ENCODE results near the gene EDN3. TPM values are rescaled to one million over a fixed set of nuclear protein-coding genes. Genes with fewer than 3 reads are reported as not detected.

Gene EDN3
- total and polyA plus RNA-seq, 2 experiments from 2014 or later: 0.13 to 0.17 TPM

DNA sequence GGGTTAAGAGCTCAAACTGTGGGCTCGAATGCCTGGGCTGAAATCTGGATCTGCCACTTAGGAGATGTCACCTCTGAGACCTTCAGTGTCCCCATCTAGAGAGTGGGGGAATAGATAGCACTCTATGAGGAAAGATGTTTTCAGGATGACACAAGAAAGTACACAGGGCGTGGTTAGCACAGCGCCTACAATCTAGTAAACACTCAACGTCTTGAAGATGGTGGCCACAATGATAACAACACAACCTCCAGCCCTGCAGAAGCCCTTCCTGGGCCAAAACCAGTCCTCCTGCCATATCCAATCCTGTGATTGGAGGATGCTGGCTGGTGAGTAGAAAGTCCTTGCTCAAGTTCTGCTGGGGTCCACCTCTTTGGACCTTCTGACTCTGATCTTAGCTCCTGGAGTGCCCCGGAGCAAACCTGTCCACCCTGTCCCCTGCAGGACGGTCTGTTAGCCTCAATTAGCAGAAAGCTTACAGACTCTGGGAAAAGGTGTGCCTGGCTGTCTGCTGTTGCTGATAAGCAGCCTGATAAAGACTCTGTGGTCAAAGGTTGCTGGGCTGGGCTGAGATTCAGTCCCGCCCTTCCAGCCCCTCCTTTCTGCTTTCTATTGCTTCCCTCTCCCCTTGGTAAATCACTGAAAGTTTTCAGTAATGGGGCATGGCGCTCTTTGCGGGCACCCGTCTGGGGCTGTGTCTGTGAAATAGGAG lies 8.2 kb downstream of the EDN3 start:
- Histone ChIP-seq H3K79me2 (replicated peaks; ENCODE audit: insufficient read depth) (no peaks in the 10 kb centered on the region), H3K27me3 (ENCODE audit: insufficient read depth) (0 out of 2 replicates have a peak, but pooled peaks cover 6% of the 10 kb centered on the region), H4K20me1 (replicated peaks; ENCODE audit: insufficient read depth) (no peaks in the 10 kb centered on the region), H3K27ac (ENCODE audit: low read depth) (no peak overlapping the region), H3K4me3 (no peak overlapping the region), H2AFZ (no peak overlapping the region), H3K4me2 (no peak overlapping the region), H3K4me1 (ENCODE audit: insufficient read depth) (no peaks in the 10 kb centered on the region), H3F3A (replicated peaks; ENCODE audit: low read depth) (no peaks in the 10 kb centered on the region), H3K36me3 (ENCODE audit: insufficient read depth) (no peaks in the 10 kb centered on the region), H3K9me2 (ENCODE audit: insufficient read depth) (peaks cover 25% of the 10 kb centered on the region)
- Mint-ChIP-seq H3K9me3 (no peaks in the 10 kb centered on the region), H3K27me3 (ENCODE audit: insufficient read depth, low read depth, poor library complexity) (peaks cover 5% of the 10 kb centered on the region), H3K27ac (no peak overlapping the region), H3K4me3 (no peak overlapping the region), H3K4me1 (no peaks in the 10 kb centered on the region), H3K36me3 (ENCODE audit: low read depth) (no peaks in the 10 kb centered on the region)
- TF ChIP-seq STAT1 (IDR thresholded peaks at IDR 0.05; ENCODE audit: unreplicated experiment) (no peak), POLR2AphosphoS5 (IDR thresholded peaks at IDR 0.05; ENCODE audit: low read depth) (no peak), EZH2 (IDR thresholded peaks at IDR 0.05; ENCODE audit: low read depth, unreplicated experiment) (no peak)
- TF ChIP-seq, protein P1, sequence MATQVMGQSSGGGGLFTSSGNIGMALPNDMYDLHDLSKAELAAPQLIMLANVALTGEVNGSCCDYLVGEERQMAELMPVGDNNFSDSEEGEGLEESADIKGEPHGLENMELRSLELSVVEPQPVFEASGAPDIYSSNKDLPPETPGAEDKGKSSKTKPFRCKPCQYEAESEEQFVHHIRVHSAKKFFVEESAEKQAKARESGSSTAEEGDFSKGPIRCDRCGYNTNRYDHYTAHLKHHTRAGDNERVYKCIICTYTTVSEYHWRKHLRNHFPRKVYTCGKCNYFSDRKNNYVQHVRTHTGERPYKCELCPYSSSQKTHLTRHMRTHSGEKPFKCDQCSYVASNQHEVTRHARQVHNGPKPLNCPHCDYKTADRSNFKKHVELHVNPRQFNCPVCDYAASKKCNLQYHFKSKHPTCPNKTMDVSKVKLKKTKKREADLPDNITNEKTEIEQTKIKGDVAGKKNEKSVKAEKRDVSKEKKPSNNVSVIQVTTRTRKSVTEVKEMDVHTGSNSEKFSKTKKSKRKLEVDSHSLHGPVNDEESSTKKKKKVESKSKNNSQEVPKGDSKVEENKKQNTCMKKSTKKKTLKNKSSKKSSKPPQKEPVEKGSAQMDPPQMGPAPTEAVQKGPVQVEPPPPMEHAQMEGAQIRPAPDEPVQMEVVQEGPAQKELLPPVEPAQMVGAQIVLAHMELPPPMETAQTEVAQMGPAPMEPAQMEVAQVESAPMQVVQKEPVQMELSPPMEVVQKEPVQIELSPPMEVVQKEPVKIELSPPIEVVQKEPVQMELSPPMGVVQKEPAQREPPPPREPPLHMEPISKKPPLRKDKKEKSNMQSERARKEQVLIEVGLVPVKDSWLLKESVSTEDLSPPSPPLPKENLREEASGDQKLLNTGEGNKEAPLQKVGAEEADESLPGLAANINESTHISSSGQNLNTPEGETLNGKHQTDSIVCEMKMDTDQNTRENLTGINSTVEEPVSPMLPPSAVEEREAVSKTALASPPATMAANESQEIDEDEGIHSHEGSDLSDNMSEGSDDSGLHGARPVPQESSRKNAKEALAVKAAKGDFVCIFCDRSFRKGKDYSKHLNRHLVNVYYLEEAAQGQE (IDR thresholded peaks at IDR 0.05; ENCODE audit: unreplicated experiment): no peak
- TF ChIP-seq, protein P2, sequence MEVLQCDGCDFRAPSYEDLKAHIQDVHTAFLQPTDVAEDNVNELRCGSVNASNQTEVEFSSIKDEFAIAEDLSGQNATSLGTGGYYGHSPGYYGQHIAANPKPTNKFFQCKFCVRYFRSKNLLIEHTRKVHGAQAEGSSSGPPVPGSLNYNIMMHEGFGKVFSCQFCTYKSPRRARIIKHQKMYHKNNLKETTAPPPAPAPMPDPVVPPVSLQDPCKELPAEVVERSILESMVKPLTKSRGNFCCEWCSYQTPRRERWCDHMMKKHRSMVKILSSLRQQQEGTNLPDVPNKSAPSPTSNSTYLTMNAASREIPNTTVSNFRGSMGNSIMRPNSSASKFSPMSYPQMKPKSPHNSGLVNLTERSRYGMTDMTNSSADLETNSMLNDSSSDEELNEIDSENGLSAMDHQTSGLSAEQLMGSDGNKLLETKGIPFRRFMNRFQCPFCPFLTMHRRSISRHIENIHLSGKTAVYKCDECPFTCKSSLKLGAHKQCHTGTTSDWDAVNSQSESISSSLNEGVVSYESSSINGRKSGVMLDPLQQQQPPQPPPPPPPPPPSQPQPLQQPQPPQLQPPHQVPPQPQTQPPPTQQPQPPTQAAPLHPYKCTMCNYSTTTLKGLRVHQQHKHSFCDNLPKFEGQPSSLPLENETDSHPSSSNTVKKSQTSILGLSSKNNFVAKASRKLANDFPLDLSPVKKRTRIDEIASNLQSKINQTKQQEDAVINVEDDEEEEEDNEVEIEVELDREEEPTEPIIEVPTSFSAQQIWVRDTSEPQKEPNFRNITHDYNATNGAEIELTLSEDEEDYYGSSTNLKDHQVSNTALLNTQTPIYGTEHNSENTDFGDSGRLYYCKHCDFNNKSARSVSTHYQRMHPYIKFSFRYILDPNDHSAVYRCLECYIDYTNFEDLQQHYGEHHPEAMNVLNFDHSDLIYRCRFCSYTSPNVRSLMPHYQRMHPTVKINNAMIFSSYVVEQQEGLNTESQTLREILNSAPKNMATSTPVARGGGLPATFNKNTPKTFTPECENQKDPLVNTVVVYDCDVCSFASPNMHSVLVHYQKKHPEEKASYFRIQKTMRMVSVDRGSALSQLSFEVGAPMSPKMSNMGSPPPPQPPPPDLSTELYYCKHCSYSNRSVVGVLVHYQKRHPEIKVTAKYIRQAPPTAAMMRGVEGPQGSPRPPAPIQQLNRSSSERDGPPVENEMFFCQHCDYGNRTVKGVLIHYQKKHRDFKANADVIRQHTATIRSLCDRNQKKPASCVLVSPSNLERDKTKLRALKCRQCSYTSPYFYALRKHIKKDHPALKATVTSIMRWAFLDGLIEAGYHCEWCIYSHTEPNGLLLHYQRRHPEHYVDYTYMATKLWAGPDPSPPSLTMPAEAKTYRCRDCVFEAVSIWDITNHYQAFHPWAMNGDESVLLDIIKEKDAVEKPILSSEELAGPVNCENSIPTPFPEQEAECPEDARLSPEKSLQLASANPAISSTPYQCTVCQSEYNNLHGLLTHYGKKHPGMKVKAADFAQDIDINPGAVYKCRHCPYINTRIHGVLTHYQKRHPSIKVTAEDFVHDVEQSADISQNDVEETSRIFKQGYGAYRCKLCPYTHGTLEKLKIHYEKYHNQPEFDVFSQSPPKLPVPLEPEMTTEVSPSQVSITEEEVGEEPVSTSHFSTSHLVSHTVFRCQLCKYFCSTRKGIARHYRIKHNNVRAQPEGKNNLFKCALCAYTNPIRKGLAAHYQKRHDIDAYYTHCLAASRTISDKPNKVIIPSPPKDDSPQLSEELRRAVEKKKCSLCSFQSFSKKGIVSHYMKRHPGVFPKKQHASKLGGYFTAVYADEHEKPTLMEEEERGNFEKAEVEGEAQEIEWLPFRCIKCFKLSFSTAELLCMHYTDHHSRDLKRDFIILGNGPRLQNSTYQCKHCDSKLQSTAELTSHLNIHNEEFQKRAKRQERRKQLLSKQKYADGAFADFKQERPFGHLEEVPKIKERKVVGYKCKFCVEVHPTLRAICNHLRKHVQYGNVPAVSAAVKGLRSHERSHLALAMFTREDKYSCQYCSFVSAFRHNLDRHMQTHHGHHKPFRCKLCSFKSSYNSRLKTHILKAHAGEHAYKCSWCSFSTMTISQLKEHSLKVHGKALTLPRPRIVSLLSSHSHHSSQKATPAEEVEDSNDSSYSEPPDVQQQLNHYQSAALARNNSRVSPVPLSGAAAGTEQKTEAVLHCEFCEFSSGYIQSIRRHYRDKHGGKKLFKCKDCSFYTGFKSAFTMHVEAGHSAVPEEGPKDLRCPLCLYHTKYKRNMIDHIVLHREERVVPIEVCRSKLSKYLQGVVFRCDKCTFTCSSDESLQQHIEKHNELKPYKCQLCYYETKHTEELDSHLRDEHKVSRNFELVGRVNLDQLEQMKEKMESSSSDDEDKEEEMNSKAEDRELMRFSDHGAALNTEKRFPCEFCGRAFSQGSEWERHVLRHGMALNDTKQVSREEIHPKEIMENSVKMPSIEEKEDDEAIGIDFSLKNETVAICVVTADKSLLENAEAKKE (CRISPR knock-in tag; IDR thresholded peaks at IDR 0.05): no peak
- ATAC-seq (no peak), DNase-seq (ENCODE audit: low spot score) (no peak)

All from GM23338 (cell line).